C4-2B (cell line): Measurements from ENCODE around the gene GAL.
A peak's percentile ranks its signal among the peaks of the same experiment; 100 is the strongest.

Source experiments
- H3K27ac ChIP-seq: fragments of 450-650 bp; 2 replicates; pipeline ENCODE4 v1.5.1; 2017
- CTCF ChIP-seq: fragments of 450-650 bp; conservative IDR thresholded peaks from 2 replicates; pipeline ENCODE4 v1.5.1; 2017; ENCODE audit warnings: mild to moderate bottlenecking
- ZFX ChIP-seq: fragments of 450-650 bp; IDR thresholded peaks from 2 replicates; pipeline ENCODE4 v1.6.1; 2017

GAL gene

DNA sequence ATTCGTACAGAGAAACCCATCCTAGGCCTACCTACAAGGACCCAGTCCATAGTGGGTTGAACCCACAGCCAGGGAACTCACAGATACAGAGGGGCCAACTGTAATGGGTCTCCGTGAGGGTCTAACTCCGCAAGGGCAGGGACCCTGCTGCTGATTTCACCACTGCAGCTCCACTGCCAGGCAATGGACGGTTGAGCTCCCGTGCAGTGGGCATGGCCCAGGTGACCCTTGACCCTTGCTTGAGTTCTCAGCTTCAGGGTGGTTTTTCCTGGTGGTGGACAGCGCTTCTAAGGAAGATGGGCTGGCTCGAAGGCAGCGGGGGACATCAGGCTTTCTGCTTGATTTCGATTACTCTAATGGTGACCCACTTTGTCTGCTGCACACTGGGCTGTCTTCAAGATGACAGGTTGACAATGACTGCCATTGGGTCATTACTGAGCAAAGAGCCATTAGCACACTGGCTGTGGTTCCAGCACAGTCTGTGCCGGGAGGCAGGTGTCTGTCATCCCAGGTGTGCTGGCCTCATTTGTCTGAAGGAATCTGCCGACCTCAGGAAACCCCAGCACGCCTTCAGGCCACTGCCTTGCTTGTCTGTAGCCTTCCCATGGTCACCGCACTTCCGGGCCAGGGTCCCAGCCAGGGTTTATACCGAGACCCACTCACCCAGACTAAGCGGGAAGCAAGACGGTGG lies 3.7 kb upstream of the GAL start:
- H3K27ac ChIP-seq: no peak overlapping the region
- TF ChIP-seq ZFX (no peak), CTCF (no peak)

GRCh38 chr11:68682531-68682961 lies 1.8 kb upstream of the GAL start:
- no peak overlapping the region for H3K27ac ChIP-seq
- TF ChIP-seq ZFX: no peak
- no peak for TF ChIP-seq CTCF

- no peak for TF ChIP-seq ZFX
- no peak for TF ChIP-seq CTCF
- H3K27ac ChIP-seq: no peak overlapping the region
Observed at GRCh38 chr11:68683121-68683520, 1.2 kb upstream of the GAL start.

GRCh38 chr11:68683536-68684384 lies 584 bp upstream of the GAL start:
- TF ChIP-seq CTCF (no peak), ZFX (no peak)
- peak overlapping the region; percentile 84 for H3K27ac ChIP-seq

- H3K27ac ChIP-seq: peak overlapping the region; percentile 84
Observed at GRCh38 chr11:68685656-68686380, 1.5 kb downstream of the GAL start.

GRCh38 chr11:68686486-68686885 lies 2.1 kb downstream of the GAL start:
- no peak for TF ChIP-seq CTCF
- TF ChIP-seq ZFX: no peak
- H3K27ac ChIP-seq: no peak overlapping the region

More at GRCh38 chr11:68685656-68686380, 1.5 kb downstream of the GAL start:
- TF ChIP-seq ZFX (no peak), CTCF (no peak)
